NCI-H69 (cell line): ENCODE results near the gene TMEM132C.
A peak's percentile ranks its signal among the peaks of the same experiment; 100 is the strongest.

Experiments used
- DNase-seq: peaks from one replicate; lab custom pipeline; 2025; lab: John Stamatoyannopoulos, UW

TMEM132C gene

GRCh38 chr12:128418944-128419343 lies 152.0 kb downstream of the TMEM132C start:
- DNase-seq = no peak

- no peak for DNase-seq
Measured at GRCh38 chr12:128420163-128420562, 153.2 kb downstream of the TMEM132C start.

GRCh38 chr12:128421375-128421774 lies 154.4 kb downstream of the TMEM132C start:
- no peak for DNase-seq

- DNase-seq = no peak
Measured at GRCh38 chr12:128423205-128423604, 156.2 kb downstream of the TMEM132C start.

- no peak for DNase-seq
Measured at GRCh38 chr12:128424931-128425431, 158.0 kb downstream of the TMEM132C start.

- no peak for DNase-seq
Measured at GRCh38 chr12:128425666-128426331, 158.8 kb downstream of the TMEM132C start.

- no peak for DNase-seq
Measured at GRCh38 chr12:128426511-128426910, 159.5 kb downstream of the TMEM132C start.

GRCh38 chr12:128439796-128440195 lies 172.8 kb downstream of the TMEM132C start:
- no peak for DNase-seq

GRCh38 chr12:128442096-128442495 lies 175.1 kb downstream of the TMEM132C start:
- peak; percentile 75 for DNase-seq

GRCh38 chr12:128444598-128444997 lies 177.6 kb downstream of the TMEM132C start:
- DNase-seq = no peak

- peak; percentile 84 for DNase-seq
Measured at GRCh38 chr12:128445415-128446127, 178.6 kb downstream of the TMEM132C start.

- DNase-seq = peak; percentile 98
Measured at GRCh38 chr12:128449146-128449894, 182.3 kb downstream of the TMEM132C start.

- DNase-seq = no peak
Measured at GRCh38 chr12:128450810-128451209, 183.8 kb downstream of the TMEM132C start.

GRCh38 chr12:128455851-128456250 lies 188.9 kb downstream of the TMEM132C start:
- peak; percentile 79 for DNase-seq

GRCh38 chr12:128456922-128457321 lies 190.0 kb downstream of the TMEM132C start:
- DNase-seq = no peak

GRCh38 chr12:128458301-128458974 lies 191.5 kb downstream of the TMEM132C start:
- no peak for DNase-seq

GRCh38 chr12:128459067-128459466 lies 192.1 kb downstream of the TMEM132C start:
- no peak for DNase-seq

- DNase-seq = no peak
Measured at GRCh38 chr12:128463881-128464280, 196.9 kb downstream of the TMEM132C start.

GRCh38 chr12:128467882-128468281 lies 200.9 kb downstream of the TMEM132C start:
- DNase-seq = peak; percentile 45

- DNase-seq = no peak
Measured at GRCh38 chr12:128468926-128469325, 202.0 kb downstream of the TMEM132C start.

GRCh38 chr12:128471491-128471890 lies 204.5 kb downstream of the TMEM132C start:
- DNase-seq = no peak

- peak; percentile 20 for DNase-seq
Measured at GRCh38 chr12:128474916-128475315, 207.9 kb downstream of the TMEM132C start.
